IMR-90 (cell line): ENCODE measurements around the gene SIK2. TPM values are rescaled to one million over a fixed set of nuclear protein-coding genes. Genes with fewer than 3 reads are reported as not detected.

Experiments used
- ATAC-seq: fragments of 200-7000 bp; cut with Tn5 transposase; 2 replicates; pipeline ENCODE4 v1.9.1; 2020; ENCODE audit warnings: low read depth, mild to moderate bottlenecking, moderate library complexity
- BruUV-seq: library from RNA; stranded (reverse); fragments of 400-500 nt; replicated peaks from 2 replicates; lab custom pipeline; 2021; lab: Mats Ljungman, UMichigan
- CTCF ChIA-PET: fragments of 300-600 bp; formaldehyde crosslinking; extraction: SDS; loops from one replicate; lab custom pipeline; 2021; ENCODE audit warnings: antibody characterized with exemption; lab: Yijun Ruan, JAX
- POLR2A ChIA-PET: fragments of 300-600 bp; sonication (Branson Sonifier 250); formaldehyde crosslinking; loops from one replicate; lab custom pipeline; 2022; ENCODE audit warnings: antibody characterized with exemption; ENCODE audit not compliant: unreplicated experiment; lab: Charles Lee
- DNase-seq: peaks from one replicate; pipeline ENCODE4 v3.0.0; 2013
- H2AFZ ChIP-seq: replicated peaks from 2 replicates; pipeline ENCODE3; 2013; ENCODE audit warnings: low read length, mild to moderate bottlenecking; ENCODE audit not compliant: poor library complexity
- H2AK5ac ChIP-seq: 2 replicates; pipeline ENCODE4 v1.6.1; 2013; ENCODE audit warnings: low read depth, low read length, inconsistent platforms
- H2AK9ac ChIP-seq: replicated peaks from 2 replicates; pipeline ENCODE3; 2013; ENCODE audit warnings: mild to moderate bottlenecking, low read depth, low read length, moderate library complexity; ENCODE audit not compliant: poor library complexity
- H2BK120ac ChIP-seq: 2 replicates; pipeline ENCODE4 v1.6.1; 2013; ENCODE audit warnings: low read depth, low read length, inconsistent platforms
- H2BK15ac ChIP-seq: 3 replicates; pipeline ENCODE4 v1.6.1; 2013; ENCODE audit warnings: low read depth, low read length, inconsistent platforms
- H2BK20ac ChIP-seq: 2 replicates; pipeline ENCODE4 v1.6.1; 2013; ENCODE audit warnings: low read depth, mild to moderate bottlenecking, inconsistent platforms, low read length, moderate library complexity
- H2BK5ac ChIP-seq: 2 replicates; pipeline ENCODE4 v1.6.1; 2013; ENCODE audit warnings: mild to moderate bottlenecking, low read depth, low read length, inconsistent platforms; ENCODE audit not compliant: poor library complexity, severe bottlenecking
- H3K14ac ChIP-seq: replicated peaks from 2 replicates; pipeline ENCODE4 v1.6.1; 2013; ENCODE audit warnings: low read depth, low read length, inconsistent platforms
- H3K18ac ChIP-seq: 2 replicates; pipeline ENCODE4 v1.6.1; 2013; ENCODE audit warnings: low read depth, low read length, control low read depth
- H3K23ac ChIP-seq: 2 replicates; pipeline ENCODE4 v1.6.1; 2013; ENCODE audit warnings: low read depth, low read length, inconsistent platforms
- H3K27ac ChIP-seq: 2 replicates; pipeline ENCODE4 v1.5.1; 2013; ENCODE audit warnings: mild to moderate bottlenecking, control low read depth, low read length; ENCODE audit not compliant: insufficient read depth
- H3K27me3 ChIP-seq: 2 replicates; pipeline ENCODE4 v1.6.1; 2013; ENCODE audit warnings: low read length; ENCODE audit not compliant: control insufficient read depth, insufficient read depth
- H3K36me3 ChIP-seq: 2 replicates; pipeline ENCODE4 v1.6.1; 2013; ENCODE audit warnings: low read length, mixed read lengths; ENCODE audit not compliant: control insufficient read depth, insufficient read depth
- H3K4ac ChIP-seq: 2 replicates; pipeline ENCODE4 v1.6.1; 2013; ENCODE audit warnings: low read depth, low read length, inconsistent platforms
- H3K4me1 ChIP-seq: 2 replicates; pipeline ENCODE4 v1.6.1; 2013; ENCODE audit warnings: low read length, mixed read lengths; ENCODE audit not compliant: control insufficient read depth, insufficient read depth
- H3K4me2 ChIP-seq: 2 replicates; pipeline ENCODE4 v1.6.1; 2013; ENCODE audit warnings: low read depth, mild to moderate bottlenecking, control low read depth, low read length, moderate library complexity
- H3K4me3 ChIP-seq: 2 replicates; pipeline ENCODE4 v1.5.1; 2013; ENCODE audit warnings: low read depth, mild to moderate bottlenecking, control low read depth, low read length, moderate library complexity; ENCODE audit not compliant: insufficient read depth
- H3K56ac ChIP-seq: 2 replicates; pipeline ENCODE4 v1.6.1; 2013; ENCODE audit warnings: low read length, inconsistent platforms; ENCODE audit not compliant: insufficient read depth; ENCODE audit errors: extremely low read depth
- H3K79me1 ChIP-seq, 2 experiments: 2 replicates each; pipeline ENCODE4 v1.6.1; 2013; ENCODE audit warnings: low read length in 2 of 2, inconsistent platforms in 1 of 2, low read depth in 1 of 2
- H3K9ac ChIP-seq: 2 replicates; pipeline ENCODE4 v1.6.1; 2013; ENCODE audit warnings: low read depth, low read length, control low read depth
- H3K9me1 ChIP-seq: 2 replicates; pipeline ENCODE4 v1.6.1; 2013; ENCODE audit warnings: low read length, inconsistent platforms; ENCODE audit not compliant: insufficient read depth
- H3K9me3 ChIP-seq: 2 replicates; pipeline ENCODE4 v1.6.1; 2013; ENCODE audit warnings: low read length; ENCODE audit not compliant: control insufficient read depth, insufficient read depth
- H4K20me1 ChIP-seq: 2 replicates; pipeline ENCODE4 v1.6.1; 2013; ENCODE audit warnings: low read length, inconsistent platforms; ENCODE audit not compliant: insufficient read depth
- H4K5ac ChIP-seq: 2 replicates; pipeline ENCODE4 v1.6.1; 2013; ENCODE audit warnings: mild to moderate bottlenecking, low read depth, low read length, control low read depth
- H4K8ac ChIP-seq, 2 experiments: 2 replicates each; pipeline ENCODE4 v1.6.1; 2013; ENCODE audit warnings: low read depth in 2 of 2, low read length in 2 of 2, control low read depth in 1 of 2, inconsistent platforms in 1 of 2
- H4K91ac ChIP-seq: 2 replicates; pipeline ENCODE4 v1.6.1; 2013; ENCODE audit warnings: low read depth, low read length, inconsistent platforms; ENCODE audit not compliant: insufficient read depth
- BHLHE40 ChIP-seq: fragments of 150-350 bp; IDR thresholded peaks from 2 replicates; pipeline ENCODE4 v1.6.1; 2016; ENCODE audit warnings: mild to moderate bottlenecking, low read depth, low read length
- CEBPB ChIP-seq: IDR thresholded peaks from 2 replicates; pipeline ENCODE4 v1.6.1; 2012; ENCODE audit warnings: low read depth, low read length, improper control_type of control experiment
- CHD1 ChIP-seq: IDR thresholded peaks from 2 replicates; pipeline ENCODE4 v1.6.1; 2012; ENCODE audit warnings: low read depth, low read length, improper control_type of control experiment
- CTCF ChIP-seq: conservative IDR thresholded peaks from 2 replicates; pipeline ENCODE4 v1.5.1; 2012; ENCODE audit warnings: mild to moderate bottlenecking, low read depth, low read length, improper control_type of control experiment
- ELK1 ChIP-seq: fragments of 150-350 bp; IDR thresholded peaks from 2 replicates; pipeline ENCODE4 v1.6.1; 2016; ENCODE audit warnings: low read depth, mild to moderate bottlenecking, low read length, moderate library complexity, borderline replicate concordance
- FOS ChIP-seq: fragments of 150-350 bp; IDR thresholded peaks from 2 replicates; pipeline ENCODE4 v1.6.1; 2016; ENCODE audit warnings: low read depth, low read length
- MAZ ChIP-seq: IDR thresholded peaks from 2 replicates; pipeline ENCODE4 v1.6.1; 2012; ENCODE audit warnings: low read depth, mild to moderate bottlenecking, low read length, improper control_type of control experiment, moderate library complexity, borderline replicate concordance
- MXI1 ChIP-seq: IDR thresholded peaks from 2 replicates; pipeline ENCODE4 v1.6.1; 2012; ENCODE audit warnings: low read depth, mild to moderate bottlenecking, low read length, moderate library complexity, borderline replicate concordance
- NFE2L2 ChIP-seq: fragments of 150-350 bp; IDR thresholded peaks from 2 replicates; pipeline ENCODE4 v1.6.1; 2016; ENCODE audit warnings: low read depth, mild to moderate bottlenecking, low read length
- POLR2A ChIP-seq: IDR thresholded peaks from 2 replicates; pipeline ENCODE4 v1.6.1; 2012; ENCODE audit warnings: mild to moderate bottlenecking, low read depth, low read length
- RAD21 ChIP-seq: IDR thresholded peaks from 2 replicates; pipeline ENCODE4 v1.6.1; 2012; ENCODE audit warnings: low read length, improper control_type of control experiment
- RCOR1 ChIP-seq: IDR thresholded peaks from 2 replicates; pipeline ENCODE4 v1.6.1; 2012; ENCODE audit warnings: mild to moderate bottlenecking, low read length, improper control_type of control experiment; ENCODE audit not compliant: insufficient replicate concordance
- RFX5 ChIP-seq: IDR thresholded peaks from 2 replicates; pipeline ENCODE4 v1.8.0; 2012; ENCODE audit warnings: low read depth, mild to moderate bottlenecking, low read length, moderate library complexity
- SMC3 ChIP-seq: fragments of 150-350 bp; IDR thresholded peaks from 2 replicates; pipeline ENCODE4 v1.6.1; 2016; ENCODE audit warnings: low read depth, mild to moderate bottlenecking, antibody characterized with exemption, low read length, moderate library complexity
- WGBS, 2 experiments: methylation state at CpG; one replicate each; pipeline versions ENCODE4 v1.1.5 to v1.1.7; 2013; ENCODE audit warnings: missing lambda C conversion rate in 2 of 2; ENCODE audit not compliant: insufficient read length in 1 of 2; ENCODE audit errors: extremely low coverage in 2 of 2; 5-methylcytosine and 5-hydroxymethylcytosine counted together
- dilution Hi-C: fragments of 300-500 bp; cut with HindIII; formaldehyde crosslinking; loops from one replicate; pipeline ENCODE4 v1.14.3; 2018; ENCODE audit warnings: low sequenced_read_pairs; ENCODE audit not compliant: unreplicated experiment
- in situ Hi-C: fragments of 300-500 bp; cut with MboI; formaldehyde crosslinking; loops from 3 replicates; pipeline ENCODE4 v1.14.3; 2019; ENCODE audit warnings: low sequenced_read_pairs, inconsistent platforms, mixed read lengths
- intact Hi-C: fragments of 100-400 bp; cut with micrococcal nuclease; formaldehyde crosslinking; loops from 2 replicates; pipeline ENCODE4 v1.10.0; 2022
- polyA plus RNA-seq, 3 experiments: library from polyadenylated mRNA; depleted of rRNA; stranded (reverse); fragments of >200 nt; gene quantifications; 2 replicates each; pipeline ENCODE4 v1.2.3, GENCODE V29; 2012; ENCODE audit warnings: low replicate concordance in 1 of 3
- total RNA-seq: library from RNA; depleted of rRNA; stranded (reverse); fragments of >200 nt; gene quantifications from 2 replicates; pipeline ENCODE4 v1.2.3, GENCODE V29; 2012

The SIK2 gene
- total and polyA plus RNA-seq, 2 of the 4 experiments (the other 2 are of a cell fraction), result 7.9 to 10.4 TPM

GRCh38 chr11:111715142-111715816 lies 113.0 kb downstream of the SIK2 start:
- no peak overlapping the region for H4K5ac ChIP-seq
- no TSS peak for BruUV-seq
- no peak overlapping the region for H3K9ac ChIP-seq
- peaks cover 24 to 46% of the 10 kb centered on the region in 2 experiments for H3K79me1 ChIP-seq
- H3K9me1 ChIP-seq, result peaks cover 12% of the 10 kb centered on the region
- no peak overlapping the region for H2AK5ac ChIP-seq
- no peak overlapping the region for H3K14ac ChIP-seq
- no peak overlapping the region for H3K23ac ChIP-seq
- H3K4ac ChIP-seq, result no peak overlapping the region
- no peak overlapping the region for H3K4me3 ChIP-seq
- no peaks in the 10 kb centered on the region for H3K9me3 ChIP-seq
- H2AK9ac ChIP-seq, result no peak overlapping the region
- dilution Hi-C loops, result no loop called here
- ATAC-seq, result no peak
- no peak overlapping the region for H3K56ac ChIP-seq
- H3K4me2 ChIP-seq, result no peak overlapping the region
- H3K27ac ChIP-seq, result no peak overlapping the region
- H2BK5ac ChIP-seq, result no peak overlapping the region
- no peak for DNase-seq
- POLR2A ChIA-PET, result interaction anchor here (0.6 kb wide), 1 partner anchor 20 kb away, joined by 4 read pairs; no protein-coding TSS in a partner anchor
- no peak overlapping the region for H2BK15ac ChIP-seq
- 93% methylated on average over 2 of the region's 5 CpGs; no CpG with 5 or more reads in 1 of the 2 experiments for WGBS, 2 experiments
- H4K8ac ChIP-seq, result no peak overlapping the region
- intact Hi-C loops, result loop anchor here (5.0 kb wide), 1 partner anchor 47 kb away; no protein-coding TSS in a partner anchor
- in situ Hi-C loops, result no loop called here
- CTCF ChIA-PET, result no interaction called here
- no peak overlapping the region for H3K18ac ChIP-seq
- H3K4me1 ChIP-seq, result peaks cover 13% of the 10 kb centered on the region
- H2BK20ac ChIP-seq, result no peak overlapping the region
- no peaks in the 10 kb centered on the region for H3K27me3 ChIP-seq
- TF ChIP-seq MXI1, result no peak
- no peak for TF ChIP-seq CEBPB
- TF ChIP-seq FOS, result no peak
- TF ChIP-seq RCOR1, result no peak
- no peak for TF ChIP-seq SMC3
- TF ChIP-seq RAD21, result no peak
- no peak for TF ChIP-seq POLR2A
- TF ChIP-seq MAZ, result no peak
- TF ChIP-seq ELK1, result no peak
- no peak for TF ChIP-seq CHD1
- TF ChIP-seq BHLHE40, result no peak
- no peak for TF ChIP-seq CTCF
- TF ChIP-seq RFX5, result no peak
- no peak for TF ChIP-seq NFE2L2
- H3K36me3 ChIP-seq, result peaks cover 24% of the 10 kb centered on the region
- no peak overlapping the region for H2BK120ac ChIP-seq
- H4K20me1 ChIP-seq, result no peaks in the 10 kb centered on the region
- H4K91ac ChIP-seq, result no peak overlapping the region
- no peak overlapping the region for H2AFZ ChIP-seq
